HepG2 (cell line): ENCODE data around the gene LRRC45. TPM values are rescaled to one million over a fixed set of nuclear protein-coding genes. Genes with fewer than 3 reads are reported as not detected.
A peak's percentile ranks its signal among the peaks of the same experiment; 100 is the strongest.

Experiments used
- ATAC-seq: fragments of 200-7000 bp; cut with Tn5 transposase; 3 replicates; pipeline ENCODE4 v1.9.1; 2020; ENCODE audit warnings: mild to moderate bottlenecking, moderate library complexity
- BruUV-seq: library from RNA; stranded (reverse); fragments of 400-500 nt; replicated peaks from 2 replicates; lab custom pipeline; 2021; lab: Mats Ljungman, UMichigan
- CTCF ChIA-PET: fragments of 300-600 bp; formaldehyde crosslinking; extraction: SDS; loops from one replicate; lab custom pipeline; 2021; ENCODE audit warnings: low total read pairs, inconsistent platforms, low intra/inter-chr PET ratio; lab: Yijun Ruan, JAX
- POLR2A ChIA-PET: fragments of 350-600 bp; sonication (Branson Sonifier 250); formaldehyde crosslinking; loops from one replicate; lab custom pipeline; 2020; ENCODE audit warnings: antibody characterized with exemption, inconsistent platforms; lab: Yijun Ruan, JAX
- DNase-seq: peaks from one replicate; pipeline ENCODE4 v3.0.0-alpha.2; 2015; ENCODE audit warnings: low spot score
- FAIRE-seq: peaks from 3 replicates; lab custom pipeline; 2011; peaks lifted over from hg19 to GRCh38; lab: Jason Lieb, UNC
- H2AFZ ChIP-seq: one replicate; pipeline ENCODE4 v1.6.1; 2011; ENCODE audit warnings: low read length, inconsistent platforms
- H3K27ac ChIP-seq: fragments of 300-600 bp; 3 replicates; pipeline ENCODE4 v1.8.0; 2011; ENCODE audit warnings: mixed run types, mild to moderate bottlenecking, mixed read lengths, low read length, inconsistent platforms; ENCODE audit not compliant: insufficient read depth; ENCODE audit errors: extremely low read length
- H3K27me3 ChIP-seq, 2 experiments: fragments of 200-600 bp in 1 of 2; 2 replicates in 1 of 2; 3 replicates in 1 of 2; pipeline versions ENCODE4 v1.6.0 to v1.8.0; 2011; ENCODE audit warnings: low read length in 2 of 2, mild to moderate bottlenecking in 2 of 2, moderate library complexity in 2 of 2, inconsistent platforms in 1 of 2; ENCODE audit not compliant: insufficient read depth in 2 of 2, control insufficient read depth in 1 of 2
- H3K36me3 ChIP-seq, 2 experiments: fragments of 200-600 bp in 1 of 2; replicated peaks in 1 of 2; 2 replicates in 1 of 2; 3 replicates in 1 of 2; pipeline versions ENCODE4 v1.5.1 to v1.8.0; 2011; ENCODE audit warnings: low read length in 2 of 2, inconsistent platforms in 1 of 2; ENCODE audit not compliant: insufficient read depth in 2 of 2, control insufficient read depth in 1 of 2
- H3K4me1 ChIP-seq: 2 replicates; pipeline ENCODE4 v1.5.1; 2012; ENCODE audit warnings: low read length, inconsistent platforms; ENCODE audit not compliant: insufficient read depth
- H3K4me2 ChIP-seq: 2 replicates; pipeline ENCODE4 v1.6.0; 2011; ENCODE audit warnings: low read depth, low read length, inconsistent platforms
- H3K4me3 ChIP-seq, 3 experiments: fragments of 200-600 bp in 1 of 3; sonication (generic), shearing (Covaris generic) in 1 of 3; replicated peaks in 1 of 3; 2 replicates each; pipeline ENCODE4 v1.5.1; 2011 to 2016; ENCODE audit warnings: low read length in 3 of 3, inconsistent platforms in 2 of 3, low read depth in 2 of 3, mild to moderate bottlenecking in 2 of 3, control low read depth in 1 of 3, mixed read lengths in 1 of 3; ENCODE audit not compliant: insufficient read depth in 1 of 3
- H3K79me2 ChIP-seq: one replicate; pipeline ENCODE4 v1.6.1; 2011; ENCODE audit warnings: low read length, inconsistent platforms; ENCODE audit not compliant: insufficient read depth
- H3K9ac ChIP-seq: 2 replicates; pipeline ENCODE4 v1.6.0; 2011; ENCODE audit warnings: mild to moderate bottlenecking, low read depth, low read length, inconsistent platforms; ENCODE audit not compliant: insufficient read depth
- H3K9me3 ChIP-seq: 2 replicates; pipeline ENCODE4 v1.5.1; 2012; ENCODE audit warnings: mild to moderate bottlenecking, low read length
- H4K20me1 ChIP-seq: 2 replicates; pipeline ENCODE4 v1.6.0; 2011; ENCODE audit warnings: inconsistent platforms, mild to moderate bottlenecking, low read length, moderate library complexity; ENCODE audit not compliant: insufficient read depth
- AHDC1 ChIP-seq: sonication (generic); formaldehyde crosslinking; IDR thresholded peaks from 2 replicates; pipeline ENCODE4 v1.5.1; 2020; ENCODE audit warnings: mild to moderate bottlenecking, missing genetic modification reagents, borderline replicate concordance
- GLMP ChIP-seq: sonication (generic); formaldehyde crosslinking; IDR thresholded peaks from 2 replicates; pipeline ENCODE4 v1.9.0; 2021; ENCODE audit warnings: missing genetic modification reagents, mild to moderate bottlenecking, borderline replicate concordance
- KAT8 ChIP-seq: IDR thresholded peaks from 2 replicates; pipeline ENCODE4 v1.6.1; 2016; ENCODE audit warnings: missing genetic modification reagents, missing compliant biosample characterization
- NFE2 ChIP-seq: sonication (generic); formaldehyde crosslinking; IDR thresholded peaks from 2 replicates; pipeline ENCODE4 v1.4.0; 2020; ENCODE audit warnings: missing genetic modification reagents
- POLR2G ChIP-seq: fragments of 200-400 bp; formaldehyde crosslinking; IDR thresholded peaks from 2 replicates; pipeline ENCODE4 v1.6.1; 2018; ENCODE audit warnings: mild to moderate bottlenecking, low read depth, low read length, moderate library complexity
- RXRA ChIP-seq: sonication (generic); formaldehyde crosslinking; IDR thresholded peaks from 2 replicates; pipeline ENCODE4 v1.5.1; 2020; ENCODE audit warnings: missing genetic modification reagents
- U2AF2 ChIP-seq: fragments of 200-400 bp; formaldehyde crosslinking; IDR thresholded peaks from 2 replicates; pipeline ENCODE4 v1.6.1; 2017; ENCODE audit warnings: low read depth, mild to moderate bottlenecking, low read length
- YY1 ChIP-seq: IDR thresholded peaks from 2 replicates; pipeline ENCODE4 v1.6.1; 2011; ENCODE audit warnings: low read length, low read depth, moderate library complexity, mild to moderate bottlenecking; ENCODE audit not compliant: insufficient read depth, insufficient replicate concordance
- ZNF10 ChIP-seq: sonication (generic); formaldehyde crosslinking; IDR thresholded peaks from 2 replicates; pipeline ENCODE4 v1.4.0; 2020; ENCODE audit warnings: mild to moderate bottlenecking, low read depth, missing genetic modification reagents, borderline replicate concordance
- ZNF337 ChIP-seq: sonication (generic); formaldehyde crosslinking; IDR thresholded peaks from 2 replicates; pipeline ENCODE4 v1.5.1; 2020; ENCODE audit warnings: missing genetic modification reagents, low read depth, mild to moderate bottlenecking, borderline replicate concordance
- ZNF354B ChIP-seq: sonication (generic); formaldehyde crosslinking; IDR thresholded peaks from 2 replicates; pipeline ENCODE4 v1.8.0; 2022; ENCODE audit warnings: mild to moderate bottlenecking, missing genetic modification reagents
- ZNF784 ChIP-seq: sonication (generic); formaldehyde crosslinking; IDR thresholded peaks from 2 replicates; pipeline ENCODE4 v1.5.1; 2020; ENCODE audit warnings: missing genetic modification reagents, mild to moderate bottlenecking, borderline replicate concordance
- ZSCAN30 ChIP-seq: sonication (generic); formaldehyde crosslinking; IDR thresholded peaks from 2 replicates; pipeline ENCODE4 v1.5.0; 2020; ENCODE audit warnings: mild to moderate bottlenecking, missing genetic modification reagents
- WGBS: methylation state at CpG from one replicate; pipeline ENCODE4 v1.1.6; 2017; ENCODE audit warnings: low lambda C conversion rate; 5-methylcytosine and 5-hydroxymethylcytosine counted together
- in situ Hi-C: cut with HindIII; loops from 2 replicates; pipeline ENCODE4 v1.10.0; 2017; ENCODE audit warnings: low pct_unique_long_range_greater_than_20kb; ENCODE audit not compliant: extremely low pct_ligation_motif_present
- intact Hi-C: fragments of 100-400 bp; cut with micrococcal nuclease; formaldehyde crosslinking; loops from one replicate; pipeline ENCODE4 v1.10.0; 2022; ENCODE audit not compliant: unreplicated experiment
- polyA plus RNA-seq, 8 experiments: library from polyadenylated mRNA; depleted of rRNA in 3 of 8; stranded (reverse) in 7 of 8; unstranded in 1 of 8; fragments of >200 nt; fragmentation: Illumina TruSeq in 4 of 8; extraction: Trizol in 4 of 8; gene quantifications; 2 replicates each; pipeline versions ENCODE4 v1.2.1 to v1.2.3, GENCODE V29; 2011 to 2016; ENCODE audit warnings: low read depth in 4 of 8, missing spikeins in 1 of 8, mixed read lengths in 1 of 8; ENCODE audit not compliant: insufficient read depth in 1 of 8
- total RNA-seq, 5 experiments: library from RNA; depleted of rRNA; stranded (reverse); fragments of >200 nt; fragmentation: Illumina TruSeq; extraction: Trizol; gene quantifications; 2 replicates each; pipeline ENCODE4 v1.2.3, GENCODE V29; 2016; ENCODE audit warnings: low read depth in 1 of 5

Gene LRRC45
- total and polyA plus RNA-seq, 2 of the 13 experiments (the other 11 are each of a cell fraction or from before 2014, with no cell fraction given), result 11.6 to 48.1 TPM

GRCh38 chr17:82001571-82002056 is 21.5 kb upstream of the LRRC45 start (continued):
- TF ChIP-seq NFE2 (CRISPR knock-in tag), result no peak
- TF ChIP-seq RXRA (CRISPR knock-in tag), result no peak
- TF ChIP-seq ZNF354B (CRISPR knock-in tag), result no peak
- no peak for TF ChIP-seq ZNF337 (CRISPR knock-in tag)
- TF ChIP-seq U2AF2, result 0 out of 2 replicates have a peak, but pooled peaks have one; percentile 66
- TF ChIP-seq ZNF784, result no peak
- no peak for TF ChIP-seq YY1
- no peak for TF ChIP-seq ZSCAN30 (CRISPR knock-in tag)

- DNase-seq (peak; percentile 92), FAIRE-seq (peak; percentile 71), ATAC-seq (peak; percentile 8)
- Histone ChIP-seq H3K4me1 (peaks cover 76% of the 10 kb centered on the region), H3K79me2 (peaks cover 56% of the 10 kb centered on the region), H3K9ac (peak overlapping the region; percentile 50), H3K27ac (peak overlapping the region; percentile 95), H2AFZ (no peak overlapping the region), H4K20me1 (no peaks in the 10 kb centered on the region), H3K9me3 (no peaks in the 10 kb centered on the region), H3K4me3 (peak overlapping the region in 1 of 3 experiments; percentile 29; a peak in 1 of 6 replicates), H3K4me2 (peak overlapping the region; percentile 36), H3K36me3 (peaks cover 17 to 28% of the 10 kb centered on the region in 2 experiments), H3K27me3 (no peaks in the 10 kb centered on the region)
- in situ Hi-C loops (no loop called here), intact Hi-C loops (no loop called here)
- ChIA-PET CTCF (interaction anchor here (1.6 kb wide), 1 partner anchor 44 kb away, joined by 14 read pairs; no protein-coding TSS in a partner anchor), POLR2A (interaction anchor here (0.6 to 16.1 kb wide), 16 partner anchors 10 to 166 kb away, joined by 3 to 470 read pairs (median 4); partner anchors contain the start of genes CENPX, DCXR, LRRC45 and NOTUM)
- BruUV-seq, result no TSS peak
- 61% methylated on average over 51 of the region's 53 CpGs for WGBS
- TF ChIP-seq ZNF10 (CRISPR knock-in tag), result no peak
- peak; percentile 76 for TF ChIP-seq POLR2G
- TF ChIP-seq KAT8 (CRISPR knock-in tag), result peak; percentile 79
- no peak for TF ChIP-seq GLMP (CRISPR knock-in tag)
- TF ChIP-seq AHDC1 (CRISPR knock-in tag), result no peak
Measured at GRCh38 chr17:82003411-82004381, 19.4 kb upstream of the LRRC45 start.
